Measurements from ENCODE around the gene ENPP1. TPM values are rescaled to one million over a fixed set of nuclear protein-coding genes. Genes with fewer than 3 reads are reported as not detected.

The ENPP1 gene
- total RNA-seq, 3 donors from 2014 or later = 0.32 to 0.52 (median 0.51) TPM

- H3K9me3 Mint-ChIP-seq = no peaks in the 10 kb centered on the region
- peaks cover 9% of the 10 kb centered on the region for H3K27me3 Mint-ChIP-seq (ENCODE audit: low read depth)
- no peak overlapping the region for H3K4me3 Mint-ChIP-seq
- no peaks in the 10 kb centered on the region for H3K36me3 Mint-ChIP-seq (ENCODE audit: insufficient read depth)
- DNase-seq (no peak), ATAC-seq (no peak)
- H3K4me1 Mint-ChIP-seq (ENCODE audit: low read depth) = no peaks in the 10 kb centered on the region
Measured at GRCh38 chr6:131937703-131938631, 130.1 kb downstream of the ENPP1 start.

Other genes with a start within 250 kb of the ENPP1 start
- gene ARG1, start 234.8 kb upstream of the ENPP1 start, total RNA-seq = under 1 TPM in 2 of 3 donors, not detected in 1; 0.22 to 0.46 TPM
- gene MED23, start 179.8 kb upstream of the ENPP1 start, total RNA-seq = 10 to 100 TPM; 26.0 to 32.1 (median 29.0) TPM
- under 1 TPM in 2 of 3 donors, not detected in 1; 0.35 to 0.54 TPM for gene ENPP3, start 170.7 kb upstream of the ENPP1 start, total RNA-seq
- not detected for gene OR2A4, start 106.6 kb upstream of the ENPP1 start, total RNA-seq
- not detected for gene CTAGE9, start 97.0 kb upstream of the ENPP1 start, total RNA-seq
- gene CCN2, start 143.4 kb downstream of the ENPP1 start, total RNA-seq = under 1 TPM; 0.32 to 0.41 (median 0.33) TPM